HepG2 (cell line): ENCODE measurements around the gene SHISAL2B. TPM values are rescaled to one million over a fixed set of nuclear protein-coding genes. Genes with fewer than 3 reads are reported as not detected.
A peak's percentile ranks its signal among the peaks of the same experiment; 100 is the strongest.

Experiments used
- ATAC-seq: fragments of 200-7000 bp; cut with Tn5 transposase; 3 replicates; pipeline ENCODE4 v1.9.1; 2020; ENCODE audit warnings: mild to moderate bottlenecking, moderate library complexity
- BruUV-seq: library from RNA; stranded (reverse); fragments of 400-500 nt; replicated peaks from 2 replicates; lab custom pipeline; 2021; lab: Mats Ljungman, UMichigan
- CTCF ChIA-PET: fragments of 300-600 bp; formaldehyde crosslinking; extraction: SDS; loops from one replicate; lab custom pipeline; 2021; ENCODE audit warnings: low total read pairs, inconsistent platforms, low intra/inter-chr PET ratio; lab: Yijun Ruan, JAX
- POLR2A ChIA-PET: fragments of 350-600 bp; sonication (Branson Sonifier 250); formaldehyde crosslinking; loops from one replicate; lab custom pipeline; 2020; ENCODE audit warnings: antibody characterized with exemption, inconsistent platforms; lab: Yijun Ruan, JAX
- DNase-seq: peaks from one replicate; pipeline ENCODE4 v3.0.0-alpha.2; 2015; ENCODE audit warnings: low spot score
- FAIRE-seq: peaks from 3 replicates; lab custom pipeline; 2011; peaks lifted over from hg19 to GRCh38; lab: Jason Lieb, UNC
- H2AFZ ChIP-seq: one replicate; pipeline ENCODE4 v1.6.1; 2011; ENCODE audit warnings: low read length, inconsistent platforms
- H3K27ac ChIP-seq: fragments of 300-600 bp; 3 replicates; pipeline ENCODE4 v1.8.0; 2011; ENCODE audit warnings: mixed run types, mild to moderate bottlenecking, mixed read lengths, low read length, inconsistent platforms; ENCODE audit not compliant: insufficient read depth; ENCODE audit errors: extremely low read length
- H3K27me3 ChIP-seq, 2 experiments: fragments of 200-600 bp in 1 of 2; 2 replicates in 1 of 2; 3 replicates in 1 of 2; pipeline versions ENCODE4 v1.6.0 to v1.8.0; 2011; ENCODE audit warnings: low read length in 2 of 2, mild to moderate bottlenecking in 2 of 2, moderate library complexity in 2 of 2, inconsistent platforms in 1 of 2; ENCODE audit not compliant: insufficient read depth in 2 of 2, control insufficient read depth in 1 of 2
- H3K36me3 ChIP-seq, 2 experiments: fragments of 200-600 bp in 1 of 2; replicated peaks in 1 of 2; 2 replicates in 1 of 2; 3 replicates in 1 of 2; pipeline versions ENCODE4 v1.5.1 to v1.8.0; 2011; ENCODE audit warnings: low read length in 2 of 2, inconsistent platforms in 1 of 2; ENCODE audit not compliant: insufficient read depth in 2 of 2, control insufficient read depth in 1 of 2
- H3K4me1 ChIP-seq: 2 replicates; pipeline ENCODE4 v1.5.1; 2012; ENCODE audit warnings: low read length, inconsistent platforms; ENCODE audit not compliant: insufficient read depth
- H3K4me2 ChIP-seq: 2 replicates; pipeline ENCODE4 v1.6.0; 2011; ENCODE audit warnings: low read depth, low read length, inconsistent platforms
- H3K4me3 ChIP-seq, 3 experiments: fragments of 200-600 bp in 1 of 3; sonication (generic), shearing (Covaris generic) in 1 of 3; replicated peaks in 1 of 3; 2 replicates each; pipeline ENCODE4 v1.5.1; 2011 to 2016; ENCODE audit warnings: low read length in 3 of 3, inconsistent platforms in 2 of 3, low read depth in 2 of 3, mild to moderate bottlenecking in 2 of 3, control low read depth in 1 of 3, mixed read lengths in 1 of 3; ENCODE audit not compliant: insufficient read depth in 1 of 3
- H3K79me2 ChIP-seq: one replicate; pipeline ENCODE4 v1.6.1; 2011; ENCODE audit warnings: low read length, inconsistent platforms; ENCODE audit not compliant: insufficient read depth
- H3K9ac ChIP-seq: 2 replicates; pipeline ENCODE4 v1.6.0; 2011; ENCODE audit warnings: mild to moderate bottlenecking, low read depth, low read length, inconsistent platforms; ENCODE audit not compliant: insufficient read depth
- H3K9me3 ChIP-seq: 2 replicates; pipeline ENCODE4 v1.5.1; 2012; ENCODE audit warnings: mild to moderate bottlenecking, low read length
- H4K20me1 ChIP-seq: 2 replicates; pipeline ENCODE4 v1.6.0; 2011; ENCODE audit warnings: inconsistent platforms, mild to moderate bottlenecking, low read length, moderate library complexity; ENCODE audit not compliant: insufficient read depth
- HNRNPH1 ChIP-seq: fragments of 200-400 bp; formaldehyde crosslinking; optimal IDR thresholded peaks from 2 replicates; pipeline ENCODE3; 2017; ENCODE audit warnings: mild to moderate bottlenecking, low read depth, low read length
- NCOR1 ChIP-seq: fragments of 200-600 bp; sonication (generic); IDR thresholded peaks from 2 replicates; pipeline ENCODE4 v1.7.0; 2017; ENCODE audit warnings: antibody characterized with exemption, low read length, borderline replicate concordance
- RFXANK ChIP-seq: IDR thresholded peaks from 2 replicates; pipeline ENCODE4 v1.6.1; 2016
- SAP130 ChIP-seq: IDR thresholded peaks from 2 replicates; pipeline ENCODE4 v1.6.1; 2016; ENCODE audit warnings: low read depth
- SSRP1 ChIP-seq: IDR thresholded peaks from 2 replicates; pipeline ENCODE4 v1.6.1; 2016; ENCODE audit warnings: control low read depth
- ZHX2 ChIP-seq, 2 experiments: sonication (generic) in 1 of 2; formaldehyde crosslinking in 1 of 2; IDR thresholded peaks; 2 replicates each; pipeline versions ENCODE4 v1.6.1 to v1.9.0; 2014 to 2022; ENCODE audit warnings: antibody characterized with exemption in 1 of 2, borderline replicate concordance in 1 of 2, inconsistent platforms in 1 of 2, low read depth in 1 of 2, missing genetic modification reagents in 1 of 2
- ZNF124 ChIP-seq: sonication (generic); formaldehyde crosslinking; IDR thresholded peaks from 2 replicates; pipeline ENCODE4 v1.4.0; 2020; ENCODE audit warnings: missing genetic modification reagents
- ZNF263 ChIP-seq: sonication (generic); formaldehyde crosslinking; IDR thresholded peaks from 2 replicates; pipeline ENCODE4 v1.4.0; 2020; ENCODE audit warnings: missing genetic modification reagents
- ZNF33B ChIP-seq: sonication (generic); formaldehyde crosslinking; IDR thresholded peaks from 2 replicates; pipeline ENCODE4 v1.5.1; 2020; ENCODE audit warnings: mild to moderate bottlenecking, missing genetic modification reagents
- WGBS: methylation state at CpG from one replicate; pipeline ENCODE4 v1.1.6; 2017; ENCODE audit warnings: low lambda C conversion rate; 5-methylcytosine and 5-hydroxymethylcytosine counted together
- in situ Hi-C: cut with HindIII; loops from 2 replicates; pipeline ENCODE4 v1.10.0; 2017; ENCODE audit warnings: low pct_unique_long_range_greater_than_20kb; ENCODE audit not compliant: extremely low pct_ligation_motif_present
- intact Hi-C: fragments of 100-400 bp; cut with micrococcal nuclease; formaldehyde crosslinking; loops from one replicate; pipeline ENCODE4 v1.10.0; 2022; ENCODE audit not compliant: unreplicated experiment
- polyA plus RNA-seq, 8 experiments: library from polyadenylated mRNA; depleted of rRNA in 3 of 8; stranded (reverse) in 7 of 8; unstranded in 1 of 8; fragments of >200 nt; fragmentation: Illumina TruSeq in 4 of 8; extraction: Trizol in 4 of 8; gene quantifications; 2 replicates each; pipeline versions ENCODE4 v1.2.1 to v1.2.3, GENCODE V29; 2011 to 2016; ENCODE audit warnings: low read depth in 4 of 8, missing spikeins in 1 of 8, mixed read lengths in 1 of 8; ENCODE audit not compliant: insufficient read depth in 1 of 8
- total RNA-seq, 5 experiments: library from RNA; depleted of rRNA; stranded (reverse); fragments of >200 nt; fragmentation: Illumina TruSeq; extraction: Trizol; gene quantifications; 2 replicates each; pipeline ENCODE4 v1.2.3, GENCODE V29; 2016; ENCODE audit warnings: low read depth in 1 of 5
- TF ChIP-seq, protein P1 (sequence below): sonication (generic); formaldehyde crosslinking; IDR thresholded peaks from 2 replicates; pipeline ENCODE4 v1.4.0; 2020; ENCODE audit warnings: missing genetic modification reagents, borderline replicate concordance
- TF ChIP-seq, protein P2 (sequence below): sonication (generic); formaldehyde crosslinking; IDR thresholded peaks from 2 replicates; pipeline ENCODE4 v1.8.1; 2023; ENCODE audit warnings: mild to moderate bottlenecking, inconsistent platforms, moderate library complexity, missing genetic modification reagents, borderline replicate concordance

Gene SHISAL2B
- total and polyA plus RNA-seq, 2 of the 13 experiments (the other 11 are each of a cell fraction or from before 2014, with no cell fraction given) = not detected

- WGBS = 7% methylated on average over 3 of the region's 3 CpGs
- ATAC-seq = no peak
- in situ Hi-C loops = no loop called here
- H3K9me3 ChIP-seq = no peaks in the 10 kb centered on the region
- no peak overlapping the region for H3K4me3 ChIP-seq
- FAIRE-seq = no peak
- no peaks in the 10 kb centered on the region for H3K79me2 ChIP-seq
- H3K9ac ChIP-seq = no peak overlapping the region
- H3K4me1 ChIP-seq = no peaks in the 10 kb centered on the region
- intact Hi-C loops = no loop called here
- CTCF ChIA-PET = no interaction called here
- no TSS peak for BruUV-seq
- POLR2A ChIA-PET = no interaction called here
- no peak for TF ChIP-seq NCOR1
- TF ChIP-seq, protein P1, sequence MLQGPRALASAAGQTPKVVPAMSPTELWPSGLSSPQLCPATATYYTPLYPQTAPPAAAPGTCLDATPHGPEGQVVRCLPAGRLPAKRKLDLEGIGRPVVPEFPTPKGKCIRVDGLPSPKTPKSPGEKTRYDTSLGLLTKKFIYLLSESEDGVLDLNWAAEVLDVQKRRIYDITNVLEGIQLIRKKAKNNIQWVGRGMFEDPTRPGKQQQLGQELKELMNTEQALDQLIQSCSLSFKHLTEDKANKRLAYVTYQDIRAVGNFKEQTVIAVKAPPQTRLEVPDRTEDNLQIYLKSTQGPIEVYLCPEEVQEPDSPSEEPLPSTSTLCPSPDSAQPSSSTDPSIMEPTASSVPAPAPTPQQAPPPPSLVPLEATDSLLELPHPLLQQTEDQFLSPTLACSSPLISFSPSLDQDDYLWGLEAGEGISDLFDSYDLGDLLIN (CRISPR knock-in tag) = no peak
- peaks cover 1 to 39% of the 10 kb centered on the region in 2 experiments; a peak in 4 of 5 replicates for H3K27me3 ChIP-seq
- no peak overlapping the region for H3K4me2 ChIP-seq
- no peak overlapping the region for H2AFZ ChIP-seq
- H3K36me3 ChIP-seq = no peaks in the 10 kb centered on the region
- no peaks in the 10 kb centered on the region for H4K20me1 ChIP-seq
- H3K27ac ChIP-seq = no peak overlapping the region
- no peak for DNase-seq
Measured at GRCh38 chr5:64688965-64689364, 1.3 kb upstream of the SHISAL2B start.

GRCh38 chr5:64690104-64690416 lies 243 bp upstream of the SHISAL2B start:
- Histone ChIP-seq H3K4me2 (peak overlapping the region; percentile 59), H3K36me3 (no peaks in the 10 kb centered on the region), H3K27ac (no peak overlapping the region), H3K9ac (no peak overlapping the region), H4K20me1 (no peaks in the 10 kb centered on the region), H3K27me3 (peaks cover 1 to 39% of the 10 kb centered on the region in 2 experiments; a peak in 4 of 5 replicates), H3K79me2 (no peaks in the 10 kb centered on the region), H3K9me3 (no peaks in the 10 kb centered on the region), H3K4me1 (no peaks in the 10 kb centered on the region), H2AFZ (no peak overlapping the region), H3K4me3 (peak overlapping the region in 1 of 3 experiments; percentile 59; a peak in 1 of 6 replicates)
- FAIRE-seq (no peak), ATAC-seq (0 out of 3 replicates have a peak, but pooled peaks have one; percentile 19), DNase-seq (no peak)
- WGBS = 4% methylated on average over 9 of the region's 9 CpGs
- no TSS peak for BruUV-seq
- ChIA-PET CTCF (no interaction called here), POLR2A (no interaction called here)
- in situ Hi-C loops = no loop called here
- intact Hi-C loops = no loop called here
- TF ChIP-seq ZHX2 (IDR thresholded peaks at IDR 0.05; ENCODE audit: low read depth) (no peak), ZHX2 (CRISPR knock-in tag; IDR thresholded peaks at IDR 0.05; ENCODE audit: borderline replicate concordance) (no peak), SSRP1 (CRISPR knock-in tag) (no peak), SAP130 (CRISPR knock-in tag) (no peak), ZNF263 (CRISPR knock-in tag) (no peak), HNRNPH1 (no peak), ZNF124 (CRISPR knock-in tag) (no peak), RFXANK (no peak), ZNF33B (CRISPR knock-in tag) (no peak)
- TF ChIP-seq, protein P2, sequence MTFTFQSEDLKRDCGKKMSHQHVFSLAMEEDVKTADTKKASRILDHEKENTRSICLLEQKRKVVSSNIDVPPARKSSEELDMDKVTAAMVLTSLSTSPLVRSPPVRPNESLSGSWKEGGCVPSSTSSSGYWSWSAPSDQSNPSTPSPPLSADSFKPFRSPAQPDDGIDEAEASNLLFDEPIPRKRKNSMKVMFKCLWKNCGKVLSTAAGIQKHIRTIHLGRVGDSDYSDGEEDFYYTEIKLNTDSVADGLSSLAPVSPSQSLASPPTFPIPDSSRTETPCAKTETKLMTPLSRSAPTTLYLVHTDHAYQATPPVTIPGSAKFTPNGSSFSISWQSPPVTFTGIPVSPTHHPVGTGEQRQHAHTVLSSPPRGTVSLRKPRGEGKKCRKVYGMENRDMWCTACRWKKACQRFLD (CRISPR knock-in tag) = no peak
